HepG2 (cell line): ENCODE measurements around the gene IMPDH1.

Experiments
- CHD4 ChIP-seq: fragments of 200-600 bp; sonication (generic); IDR thresholded peaks from 2 replicates; pipeline ENCODE4 v1.7.0; 2017; ENCODE audit warnings: mild to moderate bottlenecking, low read length, borderline replicate concordance
- CREM ChIP-seq, 2 experiments: sonication (generic) in 1 of 2; formaldehyde crosslinking in 1 of 2; IDR thresholded peaks; 2 replicates each; pipeline versions ENCODE4 v1.4.0 to v1.6.1; 2016 to 2020; ENCODE audit warnings: antibody characterized with exemption in 1 of 2, mild to moderate bottlenecking in 1 of 2, missing genetic modification reagents in 1 of 2
- CTCF ChIP-seq: sonication (generic); formaldehyde crosslinking; IDR thresholded peaks from 2 replicates; pipeline ENCODE4 v1.5.0; 2020; ENCODE audit warnings: mild to moderate bottlenecking, missing genetic modification reagents, moderate library complexity
- FOXA1 ChIP-seq, 2 experiments: fragments of 450-650 bp in 1 of 2; sonication (generic) in 1 of 2; formaldehyde crosslinking in 1 of 2; IDR thresholded peaks; 2 replicates each; pipeline versions ENCODE4 v1.4.0 to v1.6.1; 2016 to 2020; ENCODE audit warnings: missing genetic modification reagents in 1 of 2
- PBX2 ChIP-seq: IDR thresholded peaks from 2 replicates; pipeline ENCODE4 v1.6.1; 2016; ENCODE audit warnings: control low read depth
- POLR2A ChIP-seq, 2 experiments: IDR thresholded peaks; 2 replicates each; pipeline ENCODE4 v1.6.1; 2011; ENCODE audit warnings: low read depth in 2 of 2, low read length in 2 of 2, mild to moderate bottlenecking in 1 of 2, moderate library complexity in 1 of 2; ENCODE audit not compliant: insufficient read depth in 1 of 2
- POLR2AphosphoS2 ChIP-seq: IDR thresholded peaks from 2 replicates; pipeline ENCODE4 v1.6.1; 2011; ENCODE audit warnings: low read depth, low read length, improper control_type of control experiment
- SP140L ChIP-seq: sonication (generic); formaldehyde crosslinking; IDR thresholded peaks from 2 replicates; pipeline ENCODE4 v1.4.0; 2020; ENCODE audit warnings: missing genetic modification reagents, borderline replicate concordance
- ZNF143 ChIP-seq: sonication (generic); formaldehyde crosslinking; IDR thresholded peaks from 2 replicates; pipeline ENCODE4 v1.4.0; 2020; ENCODE audit warnings: missing genetic modification reagents
- ZNF33B ChIP-seq: sonication (generic); formaldehyde crosslinking; IDR thresholded peaks from 2 replicates; pipeline ENCODE4 v1.5.1; 2020; ENCODE audit warnings: mild to moderate bottlenecking, missing genetic modification reagents

DNA sequence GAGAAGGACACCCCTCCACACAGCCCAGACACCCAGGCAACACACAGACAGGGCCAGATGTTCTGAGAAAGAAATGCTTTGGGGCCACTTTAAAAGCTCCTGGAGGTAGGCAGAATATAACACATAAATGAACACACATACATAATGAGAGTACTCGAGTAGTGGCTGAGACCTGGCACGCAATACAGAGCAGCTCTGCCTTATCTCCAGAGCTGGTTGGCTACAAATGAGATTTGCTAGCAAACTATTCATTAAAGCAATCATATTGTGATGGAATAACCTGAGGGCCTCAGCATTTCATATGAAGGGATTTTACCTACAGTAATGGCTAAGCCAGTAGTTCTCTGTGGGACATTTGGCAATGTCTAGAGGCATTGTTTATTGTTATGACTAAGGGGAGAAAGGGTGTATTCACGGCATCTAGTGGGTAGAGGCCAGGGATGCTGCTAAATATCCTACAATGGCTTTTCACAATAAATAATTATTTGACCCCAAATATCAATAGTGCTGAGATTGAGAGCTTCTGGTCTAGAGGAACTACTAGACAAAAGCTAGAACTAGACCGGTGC is 5.5 kb upstream of the IMPDH1 start:
- TF ChIP-seq CREM (IDR thresholded peaks at IDR 0.05) (no peak), CREM (CRISPR knock-in tag; IDR thresholded peaks at IDR 0.05) (no peak), POLR2AphosphoS2 (no peak), SP140L (no peak), ZNF143 (CRISPR knock-in tag) (no peak), POLR2A (IDR thresholded peaks at IDR 0.05; ENCODE audit: insufficient read depth in 1 of 2, low read depth in 2 of 2, low read length in 2 of 2) (no peak), CHD4 (no peak), PBX2 (CRISPR knock-in tag) (no peak), ZNF33B (CRISPR knock-in tag) (no peak), FOXA1 (IDR thresholded peaks at IDR 0.05) (no peak), FOXA1 (CRISPR knock-in tag; IDR thresholded peaks at IDR 0.05) (no peak), CTCF (CRISPR knock-in tag) (no peak)
